ENCODE results near the gene COL8A2.

DNA sequence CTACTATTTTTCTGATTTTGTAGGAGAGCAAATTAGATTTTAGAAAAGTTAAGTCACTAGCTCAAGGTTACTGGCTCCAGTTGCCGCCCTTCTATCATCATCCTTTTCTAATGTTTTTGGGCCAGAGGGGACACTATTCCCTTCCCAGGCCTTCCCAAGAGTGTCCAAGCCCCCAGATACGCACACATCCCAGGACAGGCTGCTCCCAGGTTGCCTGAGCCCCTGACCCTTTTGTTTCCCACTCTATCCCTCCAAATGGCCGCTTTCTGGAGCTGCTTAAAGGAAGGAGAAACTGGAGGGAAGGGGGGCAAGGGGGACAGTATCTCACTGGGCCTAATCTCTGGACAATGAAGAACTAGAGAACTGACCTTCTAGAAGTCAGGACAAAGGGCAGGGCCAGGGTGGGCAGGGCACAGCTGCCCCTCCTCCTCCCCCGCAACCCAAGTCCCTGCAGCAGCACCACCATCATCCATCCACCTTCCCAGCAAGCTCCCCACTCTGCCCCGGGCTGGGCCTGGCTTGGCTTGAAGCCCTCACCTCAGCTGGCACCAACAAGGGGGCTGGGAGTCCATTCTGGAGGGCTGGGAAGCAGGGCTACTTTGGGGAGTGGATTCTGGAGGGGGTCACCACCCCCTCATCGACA is 29.9 kb upstream of the COL8A2 start:
- TF ChIP-seq, protein P1, sequence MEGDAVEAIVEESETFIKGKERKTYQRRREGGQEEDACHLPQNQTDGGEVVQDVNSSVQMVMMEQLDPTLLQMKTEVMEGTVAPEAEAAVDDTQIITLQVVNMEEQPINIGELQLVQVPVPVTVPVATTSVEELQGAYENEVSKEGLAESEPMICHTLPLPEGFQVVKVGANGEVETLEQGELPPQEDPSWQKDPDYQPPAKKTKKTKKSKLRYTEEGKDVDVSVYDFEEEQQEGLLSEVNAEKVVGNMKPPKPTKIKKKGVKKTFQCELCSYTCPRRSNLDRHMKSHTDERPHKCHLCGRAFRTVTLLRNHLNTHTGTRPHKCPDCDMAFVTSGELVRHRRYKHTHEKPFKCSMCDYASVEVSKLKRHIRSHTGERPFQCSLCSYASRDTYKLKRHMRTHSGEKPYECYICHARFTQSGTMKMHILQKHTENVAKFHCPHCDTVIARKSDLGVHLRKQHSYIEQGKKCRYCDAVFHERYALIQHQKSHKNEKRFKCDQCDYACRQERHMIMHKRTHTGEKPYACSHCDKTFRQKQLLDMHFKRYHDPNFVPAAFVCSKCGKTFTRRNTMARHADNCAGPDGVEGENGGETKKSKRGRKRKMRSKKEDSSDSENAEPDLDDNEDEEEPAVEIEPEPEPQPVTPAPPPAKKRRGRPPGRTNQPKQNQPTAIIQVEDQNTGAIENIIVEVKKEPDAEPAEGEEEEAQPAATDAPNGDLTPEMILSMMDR (IDR thresholded peaks at IDR 0.05; ENCODE audit: low read length) = no peak
- TF ChIP-seq EZH2 (IDR thresholded peaks at IDR 0.05; ENCODE audit: borderline replicate concordance, low read length) = no peak

All from OCI-LY1 (cell line).